Measurements from ENCODE around the gene TMEM218.

Gene TMEM218

GRCh38 chr11:125074511-125075241 is 36.8 kb downstream of the TMEM218 start:
- no peak for TF ChIP-seq CTCF (IDR thresholded peaks at IDR 0.05; ENCODE audit: low read depth, low read length)
- H3K4me3 ChIP-seq (ENCODE audit: low read depth, low read length) = no peak overlapping the region
- in situ Hi-C loops (cut with HindIII; ENCODE audit: low sequenced_read_pairs) = no loop called here
- no peak for DNase-seq (ENCODE audit: low read depth, low spot score)

GRCh38 chr11:125073616-125074483 is 37.6 kb downstream of the TMEM218 start:
- no peak overlapping the region for H3K4me3 ChIP-seq (ENCODE audit: low read depth, low read length)
- in situ Hi-C loops (cut with HindIII; ENCODE audit: low sequenced_read_pairs) = no loop called here
- TF ChIP-seq CTCF (IDR thresholded peaks at IDR 0.05; ENCODE audit: low read depth, low read length) = no peak
- DNase-seq (ENCODE audit: low read depth, low spot score) = no peak

GRCh38 chr11:125072961-125073590 is 38.4 kb downstream of the TMEM218 start:
- H3K4me3 ChIP-seq (ENCODE audit: low read depth, low read length) = no peak overlapping the region
- DNase-seq (ENCODE audit: low read depth, low spot score) = no peak
- no peak for TF ChIP-seq CTCF (IDR thresholded peaks at IDR 0.05; ENCODE audit: low read depth, low read length)
- in situ Hi-C loops (cut with HindIII; ENCODE audit: low sequenced_read_pairs) = no loop called here

- no peak for DNase-seq (ENCODE audit: low read depth, low spot score)
- in situ Hi-C loops (cut with HindIII; ENCODE audit: low sequenced_read_pairs) = no loop called here
- no peak overlapping the region for H3K4me3 ChIP-seq (ENCODE audit: low read depth, low read length)
- no peak for TF ChIP-seq CTCF (IDR thresholded peaks at IDR 0.05; ENCODE audit: low read depth, low read length)
Measured at GRCh38 chr11:125072218-125072960, 39.0 kb downstream of the TMEM218 start.

GRCh38 chr11:125071846-125072217 is 39.6 kb downstream of the TMEM218 start:
- TF ChIP-seq CTCF (IDR thresholded peaks at IDR 0.05; ENCODE audit: low read depth, low read length) = no peak
- H3K4me3 ChIP-seq (ENCODE audit: low read depth, low read length) = no peak overlapping the region
- no peak for DNase-seq (ENCODE audit: low read depth, low spot score)
- in situ Hi-C loops (cut with HindIII; ENCODE audit: low sequenced_read_pairs) = no loop called here

GRCh38 chr11:125071435-125071834 is 40.0 kb downstream of the TMEM218 start:
- in situ Hi-C loops (cut with HindIII; ENCODE audit: low sequenced_read_pairs) = no loop called here
- DNase-seq (ENCODE audit: low read depth, low spot score) = no peak

More at GRCh38 chr11:125071435-125071834, 40.0 kb downstream of the TMEM218 start:
- H3K4me3 ChIP-seq (ENCODE audit: low read depth, low read length) = no peak overlapping the region
- TF ChIP-seq CTCF (IDR thresholded peaks at IDR 0.05; ENCODE audit: low read depth, low read length) = no peak
